HL-60 (cell line): Measurements from ENCODE around the gene SLC25A17.

Experiments used
- TF ChIP-seq, protein P1 (sequence below): IDR thresholded peaks from one replicate; pipeline ENCODE4 v1.5.1; 2011; ENCODE audit warnings: low read length, control low read depth, inconsistent platforms; ENCODE audit not compliant: insufficient read depth
- TF ChIP-seq, protein P2 (sequence below): IDR thresholded peaks from 2 replicates; pipeline ENCODE4 v1.6.1; 2012; ENCODE audit warnings: low read depth; ENCODE audit not compliant: insufficient replicate concordance

DNA sequence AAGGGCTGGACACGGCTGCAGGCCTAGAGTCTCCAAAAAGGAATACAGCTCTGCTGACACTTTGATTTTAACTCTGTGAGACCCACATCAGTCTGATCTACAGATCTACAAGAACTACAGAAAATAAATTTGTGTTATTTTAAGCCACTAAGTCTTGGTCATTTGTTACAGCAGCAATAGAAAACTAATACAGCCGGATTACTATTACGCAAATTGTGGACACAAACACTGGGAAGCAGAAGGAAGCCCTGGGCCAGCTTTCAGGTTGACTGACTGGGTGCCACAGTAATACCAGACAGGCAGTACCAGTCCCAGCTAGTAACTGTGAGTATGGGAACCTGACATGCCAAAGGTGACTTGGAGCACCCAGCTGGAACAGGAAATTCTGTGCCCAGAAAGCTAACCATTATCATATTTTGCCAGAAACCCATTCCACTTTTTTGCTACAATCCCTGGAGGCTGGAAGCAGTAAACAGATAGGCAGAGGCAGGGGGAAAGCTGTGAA lies 13.4 kb downstream of the SLC25A17 start:
- TF ChIP-seq, protein P1, sequence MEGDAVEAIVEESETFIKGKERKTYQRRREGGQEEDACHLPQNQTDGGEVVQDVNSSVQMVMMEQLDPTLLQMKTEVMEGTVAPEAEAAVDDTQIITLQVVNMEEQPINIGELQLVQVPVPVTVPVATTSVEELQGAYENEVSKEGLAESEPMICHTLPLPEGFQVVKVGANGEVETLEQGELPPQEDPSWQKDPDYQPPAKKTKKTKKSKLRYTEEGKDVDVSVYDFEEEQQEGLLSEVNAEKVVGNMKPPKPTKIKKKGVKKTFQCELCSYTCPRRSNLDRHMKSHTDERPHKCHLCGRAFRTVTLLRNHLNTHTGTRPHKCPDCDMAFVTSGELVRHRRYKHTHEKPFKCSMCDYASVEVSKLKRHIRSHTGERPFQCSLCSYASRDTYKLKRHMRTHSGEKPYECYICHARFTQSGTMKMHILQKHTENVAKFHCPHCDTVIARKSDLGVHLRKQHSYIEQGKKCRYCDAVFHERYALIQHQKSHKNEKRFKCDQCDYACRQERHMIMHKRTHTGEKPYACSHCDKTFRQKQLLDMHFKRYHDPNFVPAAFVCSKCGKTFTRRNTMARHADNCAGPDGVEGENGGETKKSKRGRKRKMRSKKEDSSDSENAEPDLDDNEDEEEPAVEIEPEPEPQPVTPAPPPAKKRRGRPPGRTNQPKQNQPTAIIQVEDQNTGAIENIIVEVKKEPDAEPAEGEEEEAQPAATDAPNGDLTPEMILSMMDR, result no peak
- TF ChIP-seq, protein P2, sequence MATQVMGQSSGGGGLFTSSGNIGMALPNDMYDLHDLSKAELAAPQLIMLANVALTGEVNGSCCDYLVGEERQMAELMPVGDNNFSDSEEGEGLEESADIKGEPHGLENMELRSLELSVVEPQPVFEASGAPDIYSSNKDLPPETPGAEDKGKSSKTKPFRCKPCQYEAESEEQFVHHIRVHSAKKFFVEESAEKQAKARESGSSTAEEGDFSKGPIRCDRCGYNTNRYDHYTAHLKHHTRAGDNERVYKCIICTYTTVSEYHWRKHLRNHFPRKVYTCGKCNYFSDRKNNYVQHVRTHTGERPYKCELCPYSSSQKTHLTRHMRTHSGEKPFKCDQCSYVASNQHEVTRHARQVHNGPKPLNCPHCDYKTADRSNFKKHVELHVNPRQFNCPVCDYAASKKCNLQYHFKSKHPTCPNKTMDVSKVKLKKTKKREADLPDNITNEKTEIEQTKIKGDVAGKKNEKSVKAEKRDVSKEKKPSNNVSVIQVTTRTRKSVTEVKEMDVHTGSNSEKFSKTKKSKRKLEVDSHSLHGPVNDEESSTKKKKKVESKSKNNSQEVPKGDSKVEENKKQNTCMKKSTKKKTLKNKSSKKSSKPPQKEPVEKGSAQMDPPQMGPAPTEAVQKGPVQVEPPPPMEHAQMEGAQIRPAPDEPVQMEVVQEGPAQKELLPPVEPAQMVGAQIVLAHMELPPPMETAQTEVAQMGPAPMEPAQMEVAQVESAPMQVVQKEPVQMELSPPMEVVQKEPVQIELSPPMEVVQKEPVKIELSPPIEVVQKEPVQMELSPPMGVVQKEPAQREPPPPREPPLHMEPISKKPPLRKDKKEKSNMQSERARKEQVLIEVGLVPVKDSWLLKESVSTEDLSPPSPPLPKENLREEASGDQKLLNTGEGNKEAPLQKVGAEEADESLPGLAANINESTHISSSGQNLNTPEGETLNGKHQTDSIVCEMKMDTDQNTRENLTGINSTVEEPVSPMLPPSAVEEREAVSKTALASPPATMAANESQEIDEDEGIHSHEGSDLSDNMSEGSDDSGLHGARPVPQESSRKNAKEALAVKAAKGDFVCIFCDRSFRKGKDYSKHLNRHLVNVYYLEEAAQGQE, result no peak
